ENCODE measurements around the gene PRR29. TPM values are rescaled to one million over a fixed set of nuclear protein-coding genes. Genes with fewer than 3 reads are reported as not detected.

PRR29 gene
- total and polyA plus RNA-seq, 2 donors (not counting 3 experiments of a cell fraction or from before 2014, with no cell fraction given): 0.39 to 1.2 TPM

GRCh38 chr17:63961355-63962212, 36.6 kb upstream of the PRR29 start:
- peak; percentile 70 for DNase-seq (ENCODE audit: low read depth, low spot score)
- H3K79me2 ChIP-seq (ENCODE audit: control insufficient read depth, insufficient read depth, low read length): no peaks in the 10 kb centered on the region
- no peak overlapping the region for H3K4me2 ChIP-seq (ENCODE audit: insufficient read depth, low read length)
- dilution Hi-C loops (cut with MboI; ENCODE audit: extremely low pct_ligation_motif_present, low sequenced_read_pairs) (no loop called here), intact Hi-C loops (cut with micrococcal nuclease) (no loop called here)
- no peaks in the 10 kb centered on the region for H4K20me1 ChIP-seq (replicated peaks; ENCODE audit: control insufficient read depth, extremely low read depth, insufficient read depth, low read length)
- ChIA-PET CTCF (interaction anchor here (1.1 to 2.4 kb wide), 4 partner anchors 8 to 42 kb away, joined by 4 to 11 read pairs (median 6); no protein-coding TSS in a partner anchor), POLR2A (no interaction called here)
- peak overlapping the region; percentile 41 for H2AFZ ChIP-seq (ENCODE audit: low read depth, low read length)
- H3K27me3 ChIP-seq (ENCODE audit: control insufficient read depth in 2 of 2, insufficient read depth in 2 of 2, low read length in 2 of 2): no peaks in the 10 kb centered on the region
- no TSS peak for BruUV-seq (replicated peaks)
- no peak overlapping the region for H3K4me3 ChIP-seq (replicated peaks in 1 of 3; ENCODE audit: insufficient read depth in 1 of 3, low read depth in 1 of 3, low read length in 3 of 3)
- peak; percentile 66 for FAIRE-seq
- H3K4me1 ChIP-seq (ENCODE audit: control insufficient read depth, extremely low read depth, insufficient read depth, low read length): no peaks in the 10 kb centered on the region
- no peaks in the 10 kb centered on the region for H3K9me1 ChIP-seq (replicated peaks; ENCODE audit: control insufficient read depth, extremely low read depth, insufficient read depth, low read length)
- no peak overlapping the region for H3K27ac ChIP-seq (ENCODE audit: insufficient read depth, low read depth, low read length)
- H3K36me3 ChIP-seq (ENCODE audit: control insufficient read depth in 2 of 2, extremely low read depth in 1 of 2, insufficient read depth in 2 of 2, low read length in 2 of 2): no peaks in the 10 kb centered on the region
- H3K9ac ChIP-seq (replicated peaks; ENCODE audit: extremely low read depth, insufficient read depth, low read length): no peak overlapping the region
- no peaks in the 10 kb centered on the region for H3K9me3 ChIP-seq (replicated peaks; ENCODE audit: control insufficient read depth, insufficient read depth, low read length)
- TF ChIP-seq GATA2 (IDR thresholded peaks at IDR 0.05; ENCODE audit: insufficient read depth, insufficient read length, low read depth, low read length) (no peak), POLR2A (IDR thresholded peaks at IDR 0.05; ENCODE audit: low read depth, low read length) (no peak), EZH2 (IDR thresholded peaks at IDR 0.05; ENCODE audit: borderline replicate concordance, low read depth, low read length, severe bottlenecking) (no peak), MYC (IDR thresholded peaks at IDR 0.05; ENCODE audit: low read depth, low read length) (no peak)
- TF ChIP-seq, protein P1, sequence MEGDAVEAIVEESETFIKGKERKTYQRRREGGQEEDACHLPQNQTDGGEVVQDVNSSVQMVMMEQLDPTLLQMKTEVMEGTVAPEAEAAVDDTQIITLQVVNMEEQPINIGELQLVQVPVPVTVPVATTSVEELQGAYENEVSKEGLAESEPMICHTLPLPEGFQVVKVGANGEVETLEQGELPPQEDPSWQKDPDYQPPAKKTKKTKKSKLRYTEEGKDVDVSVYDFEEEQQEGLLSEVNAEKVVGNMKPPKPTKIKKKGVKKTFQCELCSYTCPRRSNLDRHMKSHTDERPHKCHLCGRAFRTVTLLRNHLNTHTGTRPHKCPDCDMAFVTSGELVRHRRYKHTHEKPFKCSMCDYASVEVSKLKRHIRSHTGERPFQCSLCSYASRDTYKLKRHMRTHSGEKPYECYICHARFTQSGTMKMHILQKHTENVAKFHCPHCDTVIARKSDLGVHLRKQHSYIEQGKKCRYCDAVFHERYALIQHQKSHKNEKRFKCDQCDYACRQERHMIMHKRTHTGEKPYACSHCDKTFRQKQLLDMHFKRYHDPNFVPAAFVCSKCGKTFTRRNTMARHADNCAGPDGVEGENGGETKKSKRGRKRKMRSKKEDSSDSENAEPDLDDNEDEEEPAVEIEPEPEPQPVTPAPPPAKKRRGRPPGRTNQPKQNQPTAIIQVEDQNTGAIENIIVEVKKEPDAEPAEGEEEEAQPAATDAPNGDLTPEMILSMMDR (IDR thresholded peaks at IDR 0.05; ENCODE audit: extremely low read depth in 1 of 2, insufficient read depth in 1 of 2, low read depth in 1 of 2, low read length in 2 of 2): no peak
- TF ChIP-seq, protein P2, sequence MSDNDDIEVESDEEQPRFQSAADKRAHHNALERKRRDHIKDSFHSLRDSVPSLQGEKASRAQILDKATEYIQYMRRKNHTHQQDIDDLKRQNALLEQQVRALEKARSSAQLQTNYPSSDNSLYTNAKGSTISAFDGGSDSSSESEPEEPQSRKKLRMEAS (IDR thresholded peaks at IDR 0.05; ENCODE audit: insufficient read depth, insufficient read length): no peak
